Activated T-helper 9 cell treated with anti-CD3 and anti-CD28 coated beads, Interleukin-2, amount 50 U/mL, for 16 hours (primary cell): ENCODE measurements around the gene SIRT6.
"Not testable (repeated sequence)": the region's sequence is repeated elsewhere in the genome, so short reads cannot be mapped to it uniquely, and the experiment has no call there.

ENCODE experiments used
- DNase-seq: peaks from one replicate; pipeline ENCODE4 v3.0.0-alpha.2; 2020; ENCODE audit warnings: low read depth

SIRT6 gene

GRCh38 chr19:4130744-4131438 is 51.5 kb downstream of the SIRT6 start:
- DNase-seq: no peak

- DNase-seq: not testable (repeated sequence)
Measured at GRCh38 chr19:4129050-4129449, 53.3 kb downstream of the SIRT6 start.

GRCh38 chr19:4127322-4127721 is 55.0 kb downstream of the SIRT6 start:
- DNase-seq: not testable (repeated sequence)

GRCh38 chr19:4124638-4125037 is 57.7 kb downstream of the SIRT6 start:
- no peak for DNase-seq
